K562 (cell line): ENCODE data around the gene YBX2. TPM values are rescaled to one million over a fixed set of nuclear protein-coding genes. Genes with fewer than 3 reads are reported as not detected.

Experiments used
- ATAC-seq: fragments of 200-7000 bp; cut with Tn5 transposase; 3 replicates; pipeline ENCODE4 v1.9.1; 2020; ENCODE audit warnings: moderate library complexity
- BruUV-seq: library from RNA; stranded (reverse); fragments of 400-500 nt; replicated peaks from 2 replicates; lab custom pipeline; 2021; lab: Mats Ljungman, UMichigan
- CTCF ChIA-PET: fragments of 300-600 bp; formaldehyde crosslinking; extraction: SDS; loops from one replicate; lab custom pipeline; 2021; ENCODE audit warnings: low intra/inter-chr PET ratio; lab: Yijun Ruan, JAX
- POLR2A ChIA-PET: fragments of 300-600, 350-650 bp; sonication (Branson Sonifier 250); formaldehyde crosslinking; extraction: SDS; loops from one replicate; lab custom pipeline; 2021; ENCODE audit warnings: antibody characterized with exemption, inconsistent platforms; lab: Yijun Ruan, JAX
- DNase-seq, 4 experiments: peaks; one replicate each; pipeline versions ENCODE4 v3.0.0 to v3.0.0-alpha.2; 2011 to 2018; ENCODE audit warnings: low spot score in 3 of 4, mixed read lengths in 3 of 4; ENCODE audit errors: extremely low read depth in 1 of 4
- FAIRE-seq: peaks from 2 replicates; lab custom pipeline; 2011; peaks lifted over from hg19 to GRCh38; lab: Jason Lieb, UNC
- H2AFZ ChIP-seq: 2 replicates; pipeline ENCODE4 v1.6.0; 2011; ENCODE audit warnings: low read depth, low read length, control low read depth, inconsistent platforms
- H3K27ac ChIP-seq: fragments of 200-600 bp; 3 replicates; pipeline ENCODE4 v1.8.0; 2011; ENCODE audit warnings: low read depth, mild to moderate bottlenecking, control low read depth, inconsistent platforms, low read length, moderate library complexity, mixed read lengths; ENCODE audit errors: extremely low read depth
- H3K27me3 ChIP-seq, 2 experiments: fragments of 300-600 bp in 1 of 2; 2 replicates in 1 of 2; 3 replicates in 1 of 2; pipeline versions ENCODE4 v1.6.0 to v1.8.0; 2011; ENCODE audit warnings: inconsistent platforms in 2 of 2, low read length in 2 of 2, mild to moderate bottlenecking in 1 of 2, mixed read lengths in 1 of 2, moderate library complexity in 1 of 2; ENCODE audit not compliant: control insufficient read depth in 2 of 2, insufficient read depth in 2 of 2
- H3K36me3 ChIP-seq: fragments of 300-600 bp; 3 replicates; pipeline ENCODE4 v1.8.0; 2011; ENCODE audit warnings: mild to moderate bottlenecking, low read length, inconsistent platforms; ENCODE audit not compliant: control insufficient read depth, insufficient read depth
- H3K4me1 ChIP-seq, 2 experiments: fragments of 200-600 bp in 1 of 2; replicated peaks in 1 of 2; 2 replicates in 1 of 2; 3 replicates in 1 of 2; pipeline versions ENCODE4 v1.5.1 to v1.8.0; 2011; ENCODE audit warnings: inconsistent platforms in 2 of 2, low read length in 2 of 2, mild to moderate bottlenecking in 1 of 2, mixed read lengths in 1 of 2, moderate library complexity in 1 of 2; ENCODE audit not compliant: control insufficient read depth in 2 of 2, insufficient read depth in 2 of 2
- H3K4me2 ChIP-seq: 2 replicates; pipeline ENCODE4 v1.6.1; 2011; ENCODE audit warnings: low read length, control low read depth, inconsistent platforms, mixed read lengths; ENCODE audit not compliant: insufficient read depth
- H3K4me3 ChIP-seq: fragments of 200-600 bp; sonication (generic), shearing (Covaris generic); 2 replicates; pipeline ENCODE4 v1.5.1; 2016; ENCODE audit warnings: control low read depth, inconsistent platforms
- H3K79me2 ChIP-seq: fragments of 200-600 bp; 3 replicates; pipeline ENCODE4 v1.8.0; 2011; ENCODE audit warnings: low read length, inconsistent platforms; ENCODE audit not compliant: control insufficient read depth, insufficient read depth
- H3K9ac ChIP-seq, 2 experiments: 2 replicates each; pipeline versions ENCODE4 v1.6.0 to v1.6.1; 2011; ENCODE audit warnings: low read depth in 2 of 2, low read length in 2 of 2, control low read depth in 1 of 2, inconsistent platforms in 1 of 2, mild to moderate bottlenecking in 1 of 2, mixed read lengths in 1 of 2; ENCODE audit not compliant: insufficient read depth in 1 of 2
- H3K9me1 ChIP-seq: one replicate; pipeline ENCODE4 v1.6.0; 2011; ENCODE audit warnings: inconsistent platforms, mild to moderate bottlenecking, low read length, moderate library complexity; ENCODE audit not compliant: control insufficient read depth, insufficient read depth
- H3K9me3 ChIP-seq: replicated peaks from 2 replicates; pipeline ENCODE4 v1.5.1; 2011; ENCODE audit warnings: low read depth, low read length, inconsistent platforms; ENCODE audit not compliant: control insufficient read depth, insufficient read depth
- H4K20me1 ChIP-seq: replicated peaks from 2 replicates; pipeline ENCODE4 v1.6.1; 2011; ENCODE audit warnings: low read length, inconsistent platforms, mixed read lengths; ENCODE audit not compliant: control insufficient read depth, insufficient read depth
- BCOR ChIP-seq: fragments of 450-650 bp; IDR thresholded peaks from 2 replicates; pipeline ENCODE4 v1.6.1; 2016
- JUN ChIP-seq, 2 experiments: sonication (generic) in 1 of 2; formaldehyde crosslinking in 1 of 2; IDR thresholded peaks; 2 replicates each; pipeline versions ENCODE4 v1.6.1 to v1.8.0; 2012 to 2022; ENCODE audit warnings: borderline replicate concordance in 2 of 2, mild to moderate bottlenecking in 2 of 2, improper control_type of control experiment in 1 of 2, low read depth in 1 of 2, low read length in 1 of 2, missing genetic modification reagents in 1 of 2
- KLF16 ChIP-seq: IDR thresholded peaks from 2 replicates; pipeline ENCODE4 v1.6.1; 2016; ENCODE audit warnings: antibody characterized with exemption
- NFRKB ChIP-seq: fragments of 450-650 bp; IDR thresholded peaks from 2 replicates; pipeline ENCODE4 v1.6.1; 2016; ENCODE audit warnings: low read depth
- POLR2G ChIP-seq: fragments of 200-400 bp; formaldehyde crosslinking; IDR thresholded peaks from 2 replicates; pipeline ENCODE4 v1.6.1; 2017; ENCODE audit warnings: low read depth, mild to moderate bottlenecking, antibody characterized with exemption, low read length, moderate library complexity
- SETDB1 ChIP-seq: IDR thresholded peaks from one replicate; pipeline ENCODE4 v1.6.1; 2012; ENCODE audit warnings: low read length, control low read depth, inconsistent platforms
- ZC3H8 ChIP-seq: fragments of 450-650 bp; IDR thresholded peaks from 2 replicates; pipeline ENCODE4 v1.6.1; 2017
- ZEB2 ChIP-seq: fragments of 450-650 bp; IDR thresholded peaks from 2 replicates; pipeline ENCODE4 v1.6.1; 2016
- ZFP1 ChIP-seq: fragments of 450-650 bp; formaldehyde crosslinking; IDR thresholded peaks from 2 replicates; pipeline ENCODE4 v1.4.0; 2020; ENCODE audit warnings: mild to moderate bottlenecking, mixed read lengths
- WGBS: fragments of 100-300 bp; shearing (Covaris generic); methylation state at CpG from one replicate; pipeline ENCODE4 v1.1.6; 2016; ENCODE audit warnings: low coverage, mixed read lengths; ENCODE audit not compliant: insufficient coverage; ENCODE audit errors: missing lambda C conversion rate; 5-methylcytosine and 5-hydroxymethylcytosine counted together
- in situ Hi-C: fragments of 300-500 bp; cut with MboI; formaldehyde crosslinking; loops from 4 replicates; pipeline ENCODE4 v1.15.0; 2018; ENCODE audit warnings: inconsistent platforms, mixed read lengths
- intact Hi-C: fragments of 100-400 bp; cut with micrococcal nuclease; formaldehyde crosslinking; loops from 2 replicates; pipeline ENCODE4 v1.14.2; 2022
- polyA plus RNA-seq, 8 experiments: library from polyadenylated mRNA; depleted of rRNA in 4 of 8; stranded (reverse) in 5 of 8; unstranded in 3 of 8; fragments of >200 nt; fragmentation: Nextera tagmentation in 2 of 8; fragmentation: Illumina TruSeq in 1 of 8; extraction: Ambion mirVana in 2 of 8; extraction: Trizol in 1 of 8; gene quantifications; 2 replicates each; pipeline versions ENCODE4 v1.2.1 to v1.2.3, GENCODE V29; 2011 to 2014; ENCODE audit warnings: inconsistent platforms in 1 of 8, missing spikeins in 1 of 8
- total RNA-seq, 7 experiments: library from RNA; depleted of rRNA in 6 of 7; stranded (reverse); fragments of >200 nt in 6 of 7; fragmentation: Illumina TruSeq in 2 of 7; extraction: Trizol in 2 of 7; gene quantifications; 2 replicates each; pipeline versions ENCODE4 v1.2.1 to v1.2.3, GENCODE V29; 2011 to 2021; ENCODE audit warnings: low replicate concordance in 1 of 7
- TF ChIP-seq, protein P1 (sequence below): IDR thresholded peaks from 2 replicates; pipeline ENCODE4 v1.6.1; 2014; ENCODE audit warnings: antibody characterized with exemption

Gene YBX2
- total and polyA plus RNA-seq, 9 of the 15 experiments (the other 6 are each of a cell fraction or from before 2014, with no cell fraction given): 0.03 to 0.59 (median 0.27) TPM; not detected in 6

DNA sequence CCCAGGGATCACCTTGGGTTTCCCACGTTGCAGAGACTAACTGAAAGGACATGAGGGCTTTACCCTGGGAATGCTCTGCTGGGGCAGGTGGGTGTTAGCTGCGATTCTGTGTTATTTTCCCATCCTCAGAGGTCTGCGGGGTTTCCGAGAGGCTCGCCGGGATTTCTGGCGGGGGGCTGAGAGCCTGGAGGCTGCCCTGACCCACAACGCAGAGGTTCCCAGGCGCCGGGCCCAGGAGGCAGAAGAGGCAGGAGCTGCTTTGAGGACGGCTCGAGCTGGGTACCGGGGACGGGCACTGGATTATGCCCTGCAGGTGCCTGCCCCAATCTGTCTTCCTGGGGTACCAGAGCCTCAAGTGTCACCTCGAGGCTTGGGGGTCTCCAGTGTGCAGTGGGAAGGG is 48.8 kb upstream of the YBX2 start:
- TF ChIP-seq SETDB1 (no peak), POLR2G (0 out of 2 replicates have a peak, but pooled peaks have one; percentile 11), BCOR (no peak), KLF16 (no peak)
- Histone ChIP-seq H3K4me3 (no peak overlapping the region), H3K9ac (no peak overlapping the region), H3K4me2 (no peak overlapping the region), H2AFZ (no peak overlapping the region), H3K27ac (no peak overlapping the region), H3K79me2 (no peaks in the 10 kb centered on the region), H3K27me3 (no peaks in the 10 kb centered on the region), H3K36me3 (no peaks in the 10 kb centered on the region), H4K20me1 (no peaks in the 10 kb centered on the region), H3K4me1 (peaks cover 0 to 26% of the 10 kb centered on the region in 2 experiments; a peak in 2 of 5 replicates), H3K9me3 (no peaks in the 10 kb centered on the region), H3K9me1 (no peaks in the 10 kb centered on the region)
- intact Hi-C loops (no loop called here), in situ Hi-C loops (loop anchor here (5.0 kb wide), 1 partner anchor 61 kb away; the partner anchor contains the start of gene SLC2A4)
- FAIRE-seq (no peak), DNase-seq (no peak), ATAC-seq (no peak)
- 69% methylated on average over 10 of the region's 15 CpGs for WGBS
- CTCF ChIA-PET: interaction anchor here (3.8 kb wide), 1 partner anchor 63 kb away, joined by 32 read pairs; the partner anchor contains the start of gene SLC2A4
- no TSS peak for BruUV-seq
- POLR2A ChIA-PET: interaction anchor here (0.7 to 1.2 kb wide), 4 partner anchors 8 to 344 kb away, joined by 3 to 4 read pairs (median 3); partner anchors contain the start of genes PLSCR3 and TP53

DNA sequence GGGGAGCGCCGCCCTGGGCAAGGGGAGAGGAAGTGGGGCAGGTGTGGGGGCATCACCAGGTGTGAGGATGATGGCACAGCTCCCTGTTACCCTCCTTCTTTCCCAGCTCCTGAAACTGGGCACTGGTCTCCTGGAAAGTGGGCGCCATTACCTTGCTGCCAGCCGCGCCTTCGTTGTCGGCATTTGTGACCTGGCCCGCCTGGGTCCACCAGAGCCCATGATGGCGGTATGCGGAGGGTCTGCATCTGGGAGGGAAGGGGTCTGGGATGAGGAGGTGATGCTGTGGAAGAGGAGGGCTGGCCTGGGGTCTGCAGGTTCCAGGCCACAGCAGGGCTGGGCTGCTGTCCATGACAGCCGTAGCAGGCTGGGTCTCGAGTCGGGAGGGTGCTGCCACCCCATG is 47.4 kb upstream of the YBX2 start:
- no peaks in the 10 kb centered on the region for H3K9me3 ChIP-seq
- no peaks in the 10 kb centered on the region for H3K36me3 ChIP-seq
- H3K4me1 ChIP-seq: peaks cover 0 to 16% of the 10 kb centered on the region in 2 experiments; a peak in 2 of 5 replicates
- 0 out of 4 replicates have a peak overlapping the region, but pooled peaks of 1 of the 2 experiments have one; percentile 4 for H3K9ac ChIP-seq
- no peak overlapping the region for H3K4me3 ChIP-seq
- in situ Hi-C loops (loop anchor here (5.0 kb wide), 1 partner anchor 60 kb away; the partner anchor contains the start of gene SLC2A4), intact Hi-C loops (no loop called here)
- TF ChIP-seq ZC3H8 (no peak), ZFP1 (CRISPR knock-in tag) (no peak), ZEB2 (no peak), NFRKB (no peak), JUN (IDR thresholded peaks at IDR 0.05; ENCODE audit: borderline replicate concordance, low read depth, low read length) (no peak), JUN (CRISPR knock-in tag; IDR thresholded peaks at IDR 0.05; ENCODE audit: borderline replicate concordance) (no peak)
- TF ChIP-seq, protein P1, sequence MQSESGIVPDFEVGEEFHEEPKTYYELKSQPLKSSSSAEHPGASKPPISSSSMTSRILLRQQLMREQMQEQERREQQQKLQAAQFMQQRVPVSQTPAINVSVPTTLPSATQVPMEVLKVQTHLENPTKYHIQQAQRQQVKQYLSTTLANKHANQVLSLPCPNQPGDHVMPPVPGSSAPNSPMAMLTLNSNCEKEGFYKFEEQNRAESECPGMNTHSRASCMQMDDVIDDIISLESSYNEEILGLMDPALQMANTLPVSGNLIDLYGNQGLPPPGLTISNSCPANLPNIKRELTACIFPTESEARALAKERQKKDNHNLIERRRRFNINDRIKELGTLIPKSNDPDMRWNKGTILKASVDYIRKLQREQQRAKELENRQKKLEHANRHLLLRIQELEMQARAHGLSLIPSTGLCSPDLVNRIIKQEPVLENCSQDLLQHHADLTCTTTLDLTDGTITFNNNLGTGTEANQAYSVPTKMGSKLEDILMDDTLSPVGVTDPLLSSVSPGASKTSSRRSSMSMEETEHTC: no peak
- H3K9me1 ChIP-seq: no peaks in the 10 kb centered on the region
- POLR2A ChIA-PET: interaction anchor here (1.2 kb wide), 1 partner anchor 12 kb away, joined by 3 read pairs; no protein-coding TSS in a partner anchor
- FAIRE-seq (no peak), DNase-seq (no peak), ATAC-seq (no peak)
- no peaks in the 10 kb centered on the region for H4K20me1 ChIP-seq
- no peaks in the 10 kb centered on the region for H3K27me3 ChIP-seq
- H3K4me2 ChIP-seq: no peak overlapping the region
- CTCF ChIA-PET: no interaction called here
- no peak overlapping the region for H2AFZ ChIP-seq
- BruUV-seq: no TSS peak
- 59% methylated on average over 8 of the region's 13 CpGs for WGBS
- no peaks in the 10 kb centered on the region for H3K79me2 ChIP-seq
- no peak overlapping the region for H3K27ac ChIP-seq
